Breast epithelium (tissue), 4 donors: ENCODE data around the gene PUS3. TPM values are rescaled to one million over a fixed set of nuclear protein-coding genes. Genes with fewer than 3 reads are reported as not detected.

Experiments
- DNase-seq, 2 donors: peaks; one replicate each; pipeline ENCODE4 v3.0.0-alpha.2; 2019; ENCODE audit warnings: low spot score in 2 of 2
- H3K27ac ChIP-seq, 2 donors: fragments of 200-600 bp; sonication (generic) in 1 of 2; one replicate each; pipeline ENCODE4 v1.5.1; 2016 to 2019; ENCODE audit warnings: mild to moderate bottlenecking in 1 of 2
- H3K27me3 ChIP-seq, 2 donors: fragments of 200-600 bp; sonication (generic) in 1 of 2; one replicate each; pipeline versions ENCODE4 v1.5.1 to v1.6.0; 2017 to 2019; ENCODE audit warnings: control low read depth in 1 of 2, mild to moderate bottlenecking in 1 of 2
- H3K36me3 ChIP-seq: fragments of 200-600 bp; one replicate; pipeline ENCODE4 v1.5.1; 2019
- H3K4me1 ChIP-seq, 2 donors: fragments of 200-600 bp; sonication (generic); one replicate each; pipeline ENCODE4 v1.5.1; 2016 to 2019; ENCODE audit warnings: control low read depth in 1 of 2
- H3K4me3 ChIP-seq, 3 donors: fragments of 200-600 bp; sonication (generic); 1 replicate in 2 of 3; 2 replicates in 1 of 3; pipeline ENCODE4 v1.5.1; 2016 to 2019; ENCODE audit warnings: mild to moderate bottlenecking in 3 of 3, moderate library complexity in 2 of 3
- H3K9me3 ChIP-seq, 2 donors: fragments of 200-600 bp; sonication (generic) in 1 of 2; one replicate each; pipeline ENCODE4 v1.5.1; 2016 to 2019; ENCODE audit warnings: control low read depth in 1 of 2
- CTCF ChIP-seq, 3 donors: fragments of 450-650 bp; IDR thresholded peaks; one replicate each; pipeline ENCODE4 v1.5.1; 2016 to 2017; ENCODE audit warnings: antibody characterized with exemption in 3 of 3, mild to moderate bottlenecking in 3 of 3, moderate library complexity in 3 of 3
- POLR2A ChIP-seq: fragments of 450-650 bp; IDR thresholded peaks from one replicate; pipeline ENCODE4 v1.6.1; 2016; ENCODE audit warnings: antibody characterized with exemption, mild to moderate bottlenecking, moderate library complexity
- POLR2AphosphoS5 ChIP-seq, 3 donors: sonication (generic); formaldehyde crosslinking; IDR thresholded peaks; one replicate each; pipeline ENCODE4 v1.6.1; 2017; ENCODE audit warnings: antibody characterized with exemption in 3 of 3
- intact Hi-C: fragments of 100-400 bp; cut with DNase I; formaldehyde crosslinking; loops from one replicate; pipeline ENCODE4 v1.15.1; 2023; ENCODE audit warnings: low total_unique reads
- total RNA-seq, 3 donors: library from RNA; depleted of rRNA; stranded (reverse); fragments of >200 nt; gene quantifications; one replicate each; pipeline ENCODE4 v1.1.0, GENCODE V29; 2016

Gene PUS3
- total RNA-seq, 3 donors from 2014 or later, result 5.6 to 10.2 (median 8.6) TPM

GRCh38 chr11:125904678-125905077 is 1.7 kb upstream of the PUS3 start:
- Histone ChIP-seq H3K36me3 (no peaks in the 10 kb centered on the region), H3K27ac (no peak overlapping the region), H3K27me3 (peaks cover 8 to 26% of the 10 kb centered on the region in 2 donors), H3K4me1 (peaks cover 0 to 7% of the 10 kb centered on the region in 2 donors), H3K4me3 (peak overlapping the region in 2 of 3 donors; percentile 54 to 70), H3K9me3 (no peaks in the 10 kb centered on the region)
- no peak for TF ChIP-seq CTCF (IDR thresholded peaks at IDR 0.05)
- TF ChIP-seq POLR2AphosphoS5 (IDR thresholded peaks at IDR 0.05), result no peak
- no peak for TF ChIP-seq POLR2A
- intact Hi-C loops, result no loop called here
- no peak for DNase-seq

- Histone ChIP-seq H3K4me3 (peak within 1 kb of the TSS; percentile 54 to 70 (median 65)), H3K9me3 (no peaks in the 10 kb centered on the region), H3K27me3 (peaks cover 8 to 26% of the 10 kb centered on the region in 2 donors), H3K4me1 (peaks cover 0 to 7% of the 10 kb centered on the region in 2 donors), H3K36me3 (no peaks in the 10 kb centered on the region), H3K27ac (no peak within 1 kb of the TSS)
- intact Hi-C loops, result no loop called here
- DNase-seq, result no peak
- TF ChIP-seq POLR2AphosphoS5 (IDR thresholded peaks at IDR 0.05) (no peak), CTCF (IDR thresholded peaks at IDR 0.05) (no peak), POLR2A (no peak)
Observed at GRCh38 chr11:125903711-125904659, 979 bp upstream of the PUS3 start, which contains the start of gene DDX25. Gene DDX25 (plus strand): TSS chr11:125904508. CDS start chr11:125904518, 10 bp downstream.

GRCh38 chr11:125902277-125902926 is 604 bp downstream of the PUS3 start:
- intact Hi-C loops, result no loop called here
- Histone ChIP-seq H3K27me3 (peaks cover 8 to 26% of the 10 kb centered on the region in 2 donors), H3K4me1 (peaks cover 0 to 7% of the 10 kb centered on the region in 2 donors), H3K36me3 (no peaks in the 10 kb centered on the region), H3K4me3 (peak overlapping the region; percentile 54 to 70 (median 65)), H3K27ac (peak overlapping the region; percentile 53 to 85), H3K9me3 (no peaks in the 10 kb centered on the region)
- no peak for DNase-seq
- TF ChIP-seq POLR2AphosphoS5 (IDR thresholded peaks at IDR 0.05) (no peak), CTCF (IDR thresholded peaks at IDR 0.05) (no peak), POLR2A (no peak)

- TF ChIP-seq CTCF (IDR thresholded peaks at IDR 0.05), result no peak
- TF ChIP-seq POLR2A, result no peak
- TF ChIP-seq POLR2AphosphoS5 (IDR thresholded peaks at IDR 0.05), result no peak
- intact Hi-C loops, result no loop called here
- H3K4me3 ChIP-seq, result peak overlapping the region in 2 of 3 donors; percentile 54 to 70
Observed at GRCh38 chr11:125901872-125902271, 1.1 kb downstream of the PUS3 start.

More at GRCh38 chr11:125901872-125902271, 1.1 kb downstream of the PUS3 start:
- no peaks in the 10 kb centered on the region for H3K36me3 ChIP-seq
- H3K27me3 ChIP-seq, result peaks cover 8 to 26% of the 10 kb centered on the region in 2 donors
- no peaks in the 10 kb centered on the region for H3K9me3 ChIP-seq
- peaks cover 0 to 7% of the 10 kb centered on the region in 2 donors for H3K4me1 ChIP-seq
- no peak overlapping the region for H3K27ac ChIP-seq
- no peak for DNase-seq
